Measurements from ENCODE around the gene DOK5.

- TF ChIP-seq CTCF (conservative IDR thresholded peaks at IDR 0.05; ENCODE audit: low read depth, low read length) (no peak), EZH2 (IDR thresholded peaks at IDR 0.05; ENCODE audit: borderline replicate concordance, low read depth, low read length, poor library complexity, severe bottlenecking) (no peak)
These were observed 11.4 kb upstream of the DOK5 start for GRCh38 chr20:54464003-54464402.

Measured in A673 (cell line).